HG02973 (cell line): ENCODE measurements around the gene SLC16A5.
A peak's percentile ranks its signal among the peaks of the same experiment; 100 is the strongest.
"Not testable (repeated sequence)": the region's sequence is repeated elsewhere in the genome, so short reads cannot be mapped to it uniquely, and the experiment has no call there.

ENCODE experiments used
- ATAC-seq: cut with Tn5 transposase; IDR thresholded peaks from one replicate; pipeline ENCODE4 v1.9.1; 2021; ENCODE audit warnings: moderate library complexity; ENCODE audit not compliant: unreplicated experiment

SLC16A5 gene

GRCh38 chr17:75109407-75110233, 21.9 kb downstream of the SLC16A5 start, which contains the start of gene ARMC7:
Gene ARMC7 (plus strand): TSS chr17:75109969. CDS start chr17:75110289, 320 bp downstream.
- ATAC-seq, result peak; percentile 47

- no peak for ATAC-seq
Measured at GRCh38 chr17:75110234-75110937, 22.6 kb downstream of the SLC16A5 start.

GRCh38 chr17:75111777-75112335, 24.1 kb downstream of the SLC16A5 start:
- no peak for ATAC-seq

- no peak for ATAC-seq
Measured at GRCh38 chr17:75113798-75114551, 26.2 kb downstream of the SLC16A5 start.

GRCh38 chr17:75114552-75115314, 27.0 kb downstream of the SLC16A5 start:
- no peak for ATAC-seq

- ATAC-seq, result no peak
Measured at GRCh38 chr17:75115555-75115954, 27.8 kb downstream of the SLC16A5 start.

GRCh38 chr17:75116737-75117136, 29.0 kb downstream of the SLC16A5 start:
- no peak for ATAC-seq

- ATAC-seq, result no peak
Measured at GRCh38 chr17:75118307-75118706, 30.6 kb downstream of the SLC16A5 start.

- no peak for ATAC-seq
Measured at GRCh38 chr17:75124041-75124818, 36.5 kb downstream of the SLC16A5 start.

GRCh38 chr17:75124819-75125162, 37.0 kb downstream of the SLC16A5 start:
- no peak for ATAC-seq

GRCh38 chr17:75125984-75126383, 38.2 kb downstream of the SLC16A5 start:
- no peak for ATAC-seq

GRCh38 chr17:75126954-75127353, 39.2 kb downstream of the SLC16A5 start:
- no peak for ATAC-seq

- ATAC-seq, result not testable (repeated sequence)
Measured at GRCh38 chr17:75127936-75128335, 40.2 kb downstream of the SLC16A5 start.

GRCh38 chr17:75128694-75129505, 41.1 kb downstream of the SLC16A5 start:
- ATAC-seq, result no peak

- no peak for ATAC-seq
Measured at GRCh38 chr17:75129576-75129975, 41.8 kb downstream of the SLC16A5 start.

GRCh38 chr17:75130059-75130631, 42.4 kb downstream of the SLC16A5 start:
- ATAC-seq, result no peak

- no peak for ATAC-seq
Measured at GRCh38 chr17:75130632-75131277, 43.0 kb downstream of the SLC16A5 start.
